Upper lobe of right lung (tissue), 1 donor: ENCODE results near the gene FBXO24. TPM values are rescaled to one million over a fixed set of nuclear protein-coding genes. Genes with fewer than 3 reads are reported as not detected.
A peak's percentile ranks its signal among the peaks of the same experiment; 100 is the strongest.

Experiments
- ATAC-seq: fragments of 200-7000 bp; cut with Tn5 transposase; one replicate; pipeline ENCODE4 v1.9.1; 2020; ENCODE audit warnings: mild to moderate bottlenecking, moderate library complexity
- DNase-seq: peaks from one replicate; pipeline ENCODE4 v3.0.0-alpha.2; 2020
- H3K27ac ChIP-seq: fragments of 200-600 bp; one replicate; pipeline ENCODE4 v1.8.0; 2022
- H3K27me3 ChIP-seq: fragments of 200-600 bp; one replicate; pipeline ENCODE4 v1.8.0; 2022; ENCODE audit warnings: mild to moderate bottlenecking
- H3K36me3 ChIP-seq: fragments of 200-600 bp; one replicate; pipeline ENCODE4 v1.8.0; 2022
- H3K4me1 ChIP-seq: fragments of 200-600 bp; one replicate; pipeline ENCODE4 v1.8.0; 2022
- H3K4me3 ChIP-seq: fragments of 200-600 bp; one replicate; pipeline ENCODE4 v1.8.0; 2022; ENCODE audit warnings: mild to moderate bottlenecking
- H3K9me3 ChIP-seq: fragments of 200-600 bp; one replicate; pipeline ENCODE4 v1.8.0; 2022
- intact Hi-C: fragments of 100-400 bp; cut with DNase I; formaldehyde crosslinking; loops from one replicate; pipeline ENCODE4 v1.11.0; 2022
- total RNA-seq: library from RNA; stranded (reverse); fragmentation: NEBNext Ultra II Directional; extraction: Animal tissue kit (Norgen Biotek cat#: 25700); gene quantifications from one replicate; pipeline ENCODE4 v1.2.1, GENCODE V29; 2021
- TF ChIP-seq, protein P1 (sequence below): fragments of 200-600 bp; IDR thresholded peaks from one replicate; pipeline ENCODE4 v1.8.0; 2022; ENCODE audit warnings: antibody characterized with exemption
- donor health status: DM: no; HTN: yes; CAD: no; lungs with severe emphysema.

Gene FBXO24
- total RNA-seq, 1 donor from 2014 or later = 1.4 TPM

DNA sequence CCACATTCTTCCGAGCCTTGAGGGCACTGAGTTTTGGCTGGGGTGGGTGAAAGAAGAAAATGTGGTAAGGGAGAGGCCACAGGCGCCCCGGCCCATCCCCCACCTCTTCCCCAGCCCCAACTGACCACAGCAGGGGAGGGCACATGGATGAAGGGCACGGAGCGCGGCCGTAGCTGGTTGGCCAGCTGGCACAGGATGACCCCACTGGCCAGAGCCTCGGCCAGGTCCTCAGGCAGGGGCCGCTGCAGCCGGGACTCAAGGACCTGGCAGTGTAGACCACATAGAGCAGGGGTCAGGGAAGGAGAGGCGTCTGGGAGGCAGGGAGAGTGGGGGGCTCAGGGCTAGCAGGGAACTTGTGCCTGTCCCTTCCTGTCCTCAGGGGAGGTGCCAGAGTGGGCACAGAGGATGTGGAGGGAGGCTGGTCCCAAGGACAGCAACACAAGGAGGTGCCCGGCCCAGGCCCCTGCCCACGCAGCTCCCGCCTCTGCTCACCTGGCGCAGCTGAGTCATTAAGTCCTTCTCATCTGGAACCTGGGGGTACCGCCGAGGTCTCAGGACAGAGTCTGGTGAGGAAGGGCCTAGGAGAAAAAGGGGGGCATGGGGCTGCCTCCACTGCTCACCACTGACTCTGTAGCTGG, 10.3 kb upstream of the FBXO24 start:
- peaks cover 67% of the 10 kb centered on the region for H3K36me3 ChIP-seq
- intact Hi-C loops = no loop called here
- H3K27me3 ChIP-seq = no peaks in the 10 kb centered on the region
- ATAC-seq = no peak
- DNase-seq = peak; percentile 56
- H3K9me3 ChIP-seq = no peaks in the 10 kb centered on the region
- TF ChIP-seq, protein P1, sequence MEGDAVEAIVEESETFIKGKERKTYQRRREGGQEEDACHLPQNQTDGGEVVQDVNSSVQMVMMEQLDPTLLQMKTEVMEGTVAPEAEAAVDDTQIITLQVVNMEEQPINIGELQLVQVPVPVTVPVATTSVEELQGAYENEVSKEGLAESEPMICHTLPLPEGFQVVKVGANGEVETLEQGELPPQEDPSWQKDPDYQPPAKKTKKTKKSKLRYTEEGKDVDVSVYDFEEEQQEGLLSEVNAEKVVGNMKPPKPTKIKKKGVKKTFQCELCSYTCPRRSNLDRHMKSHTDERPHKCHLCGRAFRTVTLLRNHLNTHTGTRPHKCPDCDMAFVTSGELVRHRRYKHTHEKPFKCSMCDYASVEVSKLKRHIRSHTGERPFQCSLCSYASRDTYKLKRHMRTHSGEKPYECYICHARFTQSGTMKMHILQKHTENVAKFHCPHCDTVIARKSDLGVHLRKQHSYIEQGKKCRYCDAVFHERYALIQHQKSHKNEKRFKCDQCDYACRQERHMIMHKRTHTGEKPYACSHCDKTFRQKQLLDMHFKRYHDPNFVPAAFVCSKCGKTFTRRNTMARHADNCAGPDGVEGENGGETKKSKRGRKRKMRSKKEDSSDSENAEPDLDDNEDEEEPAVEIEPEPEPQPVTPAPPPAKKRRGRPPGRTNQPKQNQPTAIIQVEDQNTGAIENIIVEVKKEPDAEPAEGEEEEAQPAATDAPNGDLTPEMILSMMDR = no peak
- H3K4me3 ChIP-seq = no peak overlapping the region
- H3K4me1 ChIP-seq = peaks cover under 1% of the 10 kb centered on the region
- no peak overlapping the region for H3K27ac ChIP-seq

DNA sequence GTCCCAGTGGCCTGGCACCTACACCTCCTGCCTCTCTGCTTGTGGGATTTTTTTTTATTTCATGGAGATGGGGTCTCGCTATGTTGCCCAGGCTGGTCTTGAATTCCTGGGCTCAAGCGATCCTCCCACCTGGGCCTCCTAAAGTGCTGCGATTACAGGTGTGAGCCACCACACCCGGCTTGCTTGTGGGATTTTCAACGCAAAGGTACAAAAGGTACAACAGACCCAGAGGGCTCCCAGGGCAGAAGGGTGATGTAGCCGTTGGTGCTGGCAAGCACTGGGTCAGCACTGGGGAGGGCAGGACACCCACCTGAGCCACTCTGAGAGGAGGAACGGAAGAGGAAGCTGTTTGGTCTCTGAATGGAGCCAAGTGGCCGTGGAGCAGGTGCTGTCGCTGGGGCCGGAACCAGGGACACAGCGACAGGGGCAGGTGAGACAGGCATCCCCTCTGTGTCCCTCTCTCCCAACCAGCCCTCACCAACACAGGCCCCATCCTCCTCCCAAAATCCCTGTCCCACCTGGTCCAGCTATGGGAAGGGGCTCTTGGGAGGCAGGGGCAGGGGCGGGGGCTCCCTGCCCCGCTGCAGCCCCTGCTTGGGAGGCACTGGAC, 9.6 kb upstream of the FBXO24 start:
- intact Hi-C loops = no loop called here
- peaks cover 74% of the 10 kb centered on the region for H3K36me3 ChIP-seq
- ATAC-seq = no peak

DNA sequence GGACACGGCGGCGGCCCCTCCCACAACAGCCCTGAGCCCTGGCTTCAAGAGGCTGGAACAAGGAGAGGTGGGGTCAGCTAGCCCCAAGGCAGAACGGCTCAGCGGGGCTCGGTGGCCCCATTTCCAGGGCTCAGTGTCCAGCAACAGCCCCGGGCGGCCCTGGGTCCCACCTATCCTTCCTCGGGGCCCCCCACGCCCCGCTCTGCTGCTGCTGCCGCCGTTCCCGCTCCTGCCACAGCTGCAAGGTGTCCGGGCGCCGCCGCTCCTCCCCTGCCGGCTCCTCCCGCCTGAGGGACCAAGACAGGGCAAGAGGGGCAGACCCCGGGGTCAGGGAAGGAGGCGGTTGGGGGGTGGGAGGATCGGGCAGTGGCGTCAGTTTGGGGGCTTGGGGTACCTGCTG, 9.0 kb upstream of the FBXO24 start:
- Histone ChIP-seq H3K27ac (no peak overlapping the region), H3K4me3 (no peak overlapping the region), H3K9me3 (no peaks in the 10 kb centered on the region), H3K4me1 (peaks cover 8% of the 10 kb centered on the region), H3K36me3 (peaks cover 80% of the 10 kb centered on the region), H3K27me3 (no peaks in the 10 kb centered on the region)
- TF ChIP-seq, protein P1 = no peak
- ATAC-seq (no peak), DNase-seq (peak; percentile 62)
- intact Hi-C loops = no loop called here

More for the DNA sequence above, 9.6 kb upstream of the FBXO24 start:
- H3K9me3 ChIP-seq = no peaks in the 10 kb centered on the region
- no peaks in the 10 kb centered on the region for H3K27me3 ChIP-seq
- TF ChIP-seq, protein P1 = no peak
- DNase-seq = no peak
- no peak overlapping the region for H3K4me3 ChIP-seq
- peaks cover 2% of the 10 kb centered on the region for H3K4me1 ChIP-seq
- H3K27ac ChIP-seq = no peak overlapping the region

DNA sequence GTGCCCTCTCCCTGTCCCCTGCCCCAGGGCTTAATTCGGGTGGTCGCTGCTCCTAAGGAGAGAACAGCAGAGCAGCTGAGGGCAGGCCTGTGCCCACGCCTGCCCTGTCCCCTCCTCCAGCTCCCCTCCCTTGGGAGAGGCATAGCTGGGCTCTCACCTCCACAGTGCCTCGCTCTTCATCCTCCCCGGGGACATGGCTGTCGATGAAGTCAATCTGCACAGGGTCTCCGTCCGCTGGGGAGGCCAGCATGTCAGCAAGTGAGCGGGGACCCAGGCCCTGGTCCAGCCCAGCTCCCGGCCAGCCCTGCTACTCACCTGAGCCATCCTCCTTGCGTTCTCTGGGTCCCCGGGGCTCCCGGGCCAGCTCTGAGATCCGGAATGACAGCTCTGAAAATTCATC, 8.6 kb upstream of the FBXO24 start:
- Histone ChIP-seq H3K36me3 (peaks cover 84% of the 10 kb centered on the region), H3K4me1 (peaks cover 12% of the 10 kb centered on the region), H3K4me3 (no peak overlapping the region), H3K9me3 (no peaks in the 10 kb centered on the region), H3K27ac (no peak overlapping the region), H3K27me3 (no peaks in the 10 kb centered on the region)
- intact Hi-C loops = no loop called here
- TF ChIP-seq, protein P1 = no peak
- DNase-seq (peak; percentile 48), ATAC-seq (no peak)

DNA sequence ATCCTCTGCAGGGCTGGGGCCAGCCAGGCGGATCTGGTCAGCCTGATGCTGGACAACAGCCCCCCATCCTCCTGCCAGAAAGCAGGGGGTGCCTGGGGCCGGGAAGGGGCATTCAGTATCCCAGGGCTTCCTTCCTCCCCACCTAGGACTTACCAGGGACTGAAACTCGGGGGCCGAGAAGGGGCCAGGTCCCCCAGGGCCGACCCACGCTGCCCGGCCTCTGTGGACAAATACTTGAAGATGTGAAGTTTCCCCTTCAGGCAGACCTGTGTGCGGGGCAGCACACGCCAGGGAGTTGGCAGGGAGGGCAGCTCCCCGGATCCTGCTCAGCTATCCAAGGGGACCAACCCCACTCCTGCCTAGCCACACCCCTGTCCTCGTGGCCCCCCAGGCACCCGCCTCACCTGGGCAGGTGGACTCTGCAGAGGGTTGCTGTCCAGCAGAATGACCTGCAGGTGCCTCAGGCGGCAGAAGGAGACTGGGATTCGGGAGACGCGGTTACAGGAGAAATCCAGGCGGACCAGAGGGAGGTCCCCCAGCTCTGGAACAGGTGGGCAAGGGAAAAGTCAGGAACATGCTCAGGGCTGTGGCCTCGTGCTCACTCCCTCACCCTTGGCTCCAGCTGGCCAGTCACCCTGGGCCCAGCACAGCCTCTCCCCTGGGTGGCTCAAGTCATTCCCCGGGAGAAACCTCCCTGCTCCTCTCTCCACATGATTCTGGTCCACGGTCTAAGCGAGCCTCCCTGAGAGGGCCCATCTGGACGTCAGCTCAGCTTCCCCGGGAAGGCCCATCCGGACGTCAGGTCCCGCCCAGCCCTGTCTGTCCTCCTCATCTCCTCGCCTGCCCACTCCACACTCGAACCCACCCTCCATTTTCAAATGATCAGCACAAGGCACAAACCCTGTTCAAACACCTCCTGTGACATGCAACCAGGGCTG, 7.6 kb upstream of the FBXO24 start:
- DNase-seq (peak; percentile 51), ATAC-seq (no peak)
- Histone ChIP-seq H3K4me3 (no peak overlapping the region), H3K27ac (no peak overlapping the region), H3K4me1 (peaks cover 22% of the 10 kb centered on the region), H3K9me3 (no peaks in the 10 kb centered on the region), H3K36me3 (peaks cover 90% of the 10 kb centered on the region), H3K27me3 (no peaks in the 10 kb centered on the region)
- TF ChIP-seq, protein P1 = no peak
- intact Hi-C loops = no loop called here
